ENCODE measurements around the gene ACSS2. TPM values are rescaled to one million over a fixed set of nuclear protein-coding genes. Genes with fewer than 3 reads are reported as not detected.

ACSS2 gene
- total and polyA plus RNA-seq, 7 experiments from 2014 or later: 14.6 to 51.7 (median 37.5) TPM

- H3K27ac ChIP-seq (ENCODE audit: low read depth, low read length): no peak overlapping the region
- H3K9me3 ChIP-seq (ENCODE audit: control insufficient read depth in 2 of 3, low read length in 3 of 3): no peaks in the 10 kb centered on the region
- H3K36me3 Mint-ChIP-seq: no peaks in the 10 kb centered on the region
- intact Hi-C loops (cut with micrococcal nuclease): no loop called here
- DNase-seq (no peak), ATAC-seq (no peak)
- H3K9me3 Mint-ChIP-seq: no peaks in the 10 kb centered on the region
- no peaks in the 10 kb centered on the region for H3K36me3 ChIP-seq (ENCODE audit: control insufficient read depth in 2 of 3, insufficient read depth in 3 of 3, low read length in 3 of 3)
- CTCF ChIA-PET: no interaction called here
- no peaks in the 10 kb centered on the region for H3K27me3 ChIP-seq (ENCODE audit: control insufficient read depth in 2 of 2, insufficient read depth in 2 of 2, low read length in 2 of 2)
- POLR2A ChIA-PET: no interaction called here
- no peaks in the 10 kb centered on the region for H3K4me1 Mint-ChIP-seq
- no peaks in the 10 kb centered on the region for H3K4me1 ChIP-seq (ENCODE audit: control insufficient read depth in 2 of 2, insufficient read depth in 2 of 2, low read length in 2 of 2)
- peak overlapping the region in 1 of 9 donors; percentile 18 for H3K27ac Mint-ChIP-seq
- H3K27me3 Mint-ChIP-seq: peaks cover 0 to 10% (median 2%) of the 10 kb centered on the region in 5 donors
- H3K4me3 Mint-ChIP-seq: no peak overlapping the region
- no peak overlapping the region for H3K4me3 ChIP-seq (ENCODE audit: low read length)
Measured at GRCh38 chr20:34971561-34972235, 95.3 kb downstream of the ACSS2 start.

DNA sequence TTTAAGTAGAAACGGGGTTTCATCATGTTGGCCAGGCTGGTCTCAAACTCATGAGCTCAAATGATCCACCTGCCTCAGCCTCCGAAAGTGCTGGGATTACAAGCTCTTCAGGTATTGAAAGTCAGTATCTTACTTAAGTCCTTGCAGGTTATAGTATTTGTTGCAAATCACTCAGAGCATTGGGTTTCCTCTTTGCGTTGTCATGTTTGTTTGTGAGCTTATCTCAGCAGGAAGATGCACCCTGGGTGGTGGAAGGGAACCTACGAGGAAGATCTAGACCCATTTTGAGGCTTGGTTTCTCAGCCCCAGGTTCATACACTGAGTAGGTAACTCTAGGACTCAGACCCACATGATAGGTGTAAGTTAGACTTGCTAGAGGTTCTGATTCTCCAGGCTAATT, 97.8 kb downstream of the ACSS2 start:
- Mint-ChIP-seq H3K27me3 (peaks cover 0 to 16% (median 2%) of the 10 kb centered on the region in 5 donors), H3K27ac (no peak overlapping the region), H3K36me3 (no peaks in the 10 kb centered on the region), H3K4me1 (no peaks in the 10 kb centered on the region), H3K4me3 (no peak overlapping the region), H3K9me3 (no peaks in the 10 kb centered on the region)
- Histone ChIP-seq H3K9me3 (ENCODE audit: control insufficient read depth in 2 of 3, low read length in 3 of 3) (no peaks in the 10 kb centered on the region), H3K4me1 (ENCODE audit: control insufficient read depth in 2 of 2, insufficient read depth in 2 of 2, low read length in 2 of 2) (no peaks in the 10 kb centered on the region), H3K4me3 (ENCODE audit: low read length) (no peak overlapping the region), H3K27ac (ENCODE audit: low read depth, low read length) (no peak overlapping the region), H3K36me3 (ENCODE audit: control insufficient read depth in 2 of 3, insufficient read depth in 3 of 3, low read length in 3 of 3) (no peaks in the 10 kb centered on the region), H3K27me3 (ENCODE audit: control insufficient read depth in 2 of 2, insufficient read depth in 2 of 2, low read length in 2 of 2) (no peaks in the 10 kb centered on the region)
- no peak for DNase-seq
- intact Hi-C loops (cut with micrococcal nuclease): no loop called here
- ChIA-PET CTCF (no interaction called here), POLR2A (interaction anchor here (0.6 to 0.7 kb wide), 2 partner anchors 43 to 132 kb away, joined by 4 to 5 read pairs; no protein-coding TSS in a partner anchor)
- ATAC-seq: no peak

DNA sequence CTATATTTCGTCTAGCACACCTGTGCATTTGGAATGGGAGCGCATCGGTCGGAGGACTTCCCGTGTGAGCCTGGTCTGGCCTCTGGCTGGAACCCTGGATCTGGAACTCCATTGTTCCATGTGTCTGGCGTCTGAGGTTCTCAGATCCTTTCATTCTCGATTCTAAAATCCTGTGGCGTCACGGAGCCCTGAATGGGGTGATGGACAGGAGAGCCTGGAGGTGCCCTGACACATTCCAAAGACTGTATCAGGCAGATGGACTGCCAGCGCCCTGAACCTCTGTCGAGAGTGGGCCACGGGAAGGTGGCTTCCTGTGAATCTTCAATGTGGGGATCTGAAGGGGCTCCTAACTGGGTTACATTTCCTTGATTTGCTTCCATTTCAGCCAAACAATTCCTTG, 99.9 kb downstream of the ACSS2 start:
- Histone ChIP-seq H3K27me3 (ENCODE audit: control insufficient read depth in 2 of 2, insufficient read depth in 2 of 2, low read length in 2 of 2) (no peaks in the 10 kb centered on the region), H3K9me3 (ENCODE audit: control insufficient read depth in 2 of 3, low read length in 3 of 3) (no peaks in the 10 kb centered on the region), H3K4me1 (ENCODE audit: control insufficient read depth in 2 of 2, insufficient read depth in 2 of 2, low read length in 2 of 2) (no peaks in the 10 kb centered on the region), H3K4me3 (ENCODE audit: low read length) (no peak overlapping the region), H3K27ac (ENCODE audit: low read depth, low read length) (no peak overlapping the region), H3K36me3 (ENCODE audit: control insufficient read depth in 2 of 3, insufficient read depth in 3 of 3, low read length in 3 of 3) (no peaks in the 10 kb centered on the region)
- POLR2A ChIA-PET: no interaction called here
- Mint-ChIP-seq H3K4me1 (no peaks in the 10 kb centered on the region), H3K9me3 (peaks cover 0 to 1% (median 0%) of the 10 kb centered on the region in 11 donors), H3K4me3 (no peak overlapping the region), H3K36me3 (no peaks in the 10 kb centered on the region), H3K27me3 (peaks cover 0 to 18% (median 2%) of the 10 kb centered on the region in 5 donors), H3K27ac (no peak overlapping the region)
- ATAC-seq (no peak), DNase-seq (peak in 1 of 9 donors; percentile 3)
- intact Hi-C loops (cut with micrococcal nuclease): no loop called here
- CTCF ChIA-PET: no interaction called here

Other genes starting within 250 kb of the ACSS2 start
- 10 to 100 TPM in 4 of 5 experiments, 1 to 10 TPM in 1; 8.6 to 21.3 (median 16.1) TPM for gene PIGU, start 199.5 kb upstream of the ACSS2 start, total RNA-seq
- 10 to 100 TPM; 27.9 to 34.5 TPM for gene PIGU, start 199.5 kb upstream of the ACSS2 start, polyA plus RNA-seq
- gene TP53INP2, start 172.3 kb upstream of the ACSS2 start, total RNA-seq: 10 to 100 TPM in 2 of 5 experiments, 1 to 10 TPM in 3; 1.2 to 41.4 (median 1.5) TPM
- under 1 TPM; 0.04 to 0.44 TPM for gene TP53INP2, start 172.3 kb upstream of the ACSS2 start, polyA plus RNA-seq
- gene NCOA6, start 51.0 kb upstream of the ACSS2 start, total RNA-seq: 10 to 100 TPM; 23.6 to 31.9 (median 29.3) TPM
- 10 to 100 TPM in 1 of 2 donors, 1 to 10 TPM in 1; 4.6 to 12.7 TPM for gene NCOA6, start 51.0 kb upstream of the ACSS2 start, polyA plus RNA-seq
- gene GGT7, start 3.8 kb upstream of the ACSS2 start, total RNA-seq: 10 to 100 TPM; 13.9 to 50.6 (median 46.1) TPM
- 10 to 100 TPM in 1 of 2 donors, 1 to 10 TPM in 1; 6.2 to 10.6 TPM for gene GGT7, start 3.8 kb upstream of the ACSS2 start, polyA plus RNA-seq
- gene GSS, start 79.2 kb downstream of the ACSS2 start, total RNA-seq: 10 to 100 TPM; 25.9 to 54.4 (median 45.8) TPM
- 10 to 100 TPM; 31.6 to 35.5 TPM for gene GSS, start 79.2 kb downstream of the ACSS2 start, polyA plus RNA-seq
- 1 to 10 TPM in 1 of 5 experiments, under 1 TPM in 4; 0.15 to 1.0 (median 0.44) TPM for gene MYH7B, start 79.3 kb downstream of the ACSS2 start, total RNA-seq
- under 1 TPM in 1 of 2 donors, not detected in 1; 0.52 TPM for gene MYH7B, start 79.3 kb downstream of the ACSS2 start, polyA plus RNA-seq
- gene TRPC4AP, start 216.2 kb downstream of the ACSS2 start, total RNA-seq: 10 to 100 TPM; 50.5 to 66.0 (median 60.6) TPM
- 10 to 100 TPM; 45.8 to 72.0 TPM for gene TRPC4AP, start 216.2 kb downstream of the ACSS2 start, polyA plus RNA-seq